Measurements from ENCODE around the gene HOMER3. TPM values are rescaled to one million over a fixed set of nuclear protein-coding genes. Genes with fewer than 3 reads are reported as not detected.

The HOMER3 gene
- total RNA-seq, 1 experiment from 2014 or later = 58.9 TPM

DNA sequence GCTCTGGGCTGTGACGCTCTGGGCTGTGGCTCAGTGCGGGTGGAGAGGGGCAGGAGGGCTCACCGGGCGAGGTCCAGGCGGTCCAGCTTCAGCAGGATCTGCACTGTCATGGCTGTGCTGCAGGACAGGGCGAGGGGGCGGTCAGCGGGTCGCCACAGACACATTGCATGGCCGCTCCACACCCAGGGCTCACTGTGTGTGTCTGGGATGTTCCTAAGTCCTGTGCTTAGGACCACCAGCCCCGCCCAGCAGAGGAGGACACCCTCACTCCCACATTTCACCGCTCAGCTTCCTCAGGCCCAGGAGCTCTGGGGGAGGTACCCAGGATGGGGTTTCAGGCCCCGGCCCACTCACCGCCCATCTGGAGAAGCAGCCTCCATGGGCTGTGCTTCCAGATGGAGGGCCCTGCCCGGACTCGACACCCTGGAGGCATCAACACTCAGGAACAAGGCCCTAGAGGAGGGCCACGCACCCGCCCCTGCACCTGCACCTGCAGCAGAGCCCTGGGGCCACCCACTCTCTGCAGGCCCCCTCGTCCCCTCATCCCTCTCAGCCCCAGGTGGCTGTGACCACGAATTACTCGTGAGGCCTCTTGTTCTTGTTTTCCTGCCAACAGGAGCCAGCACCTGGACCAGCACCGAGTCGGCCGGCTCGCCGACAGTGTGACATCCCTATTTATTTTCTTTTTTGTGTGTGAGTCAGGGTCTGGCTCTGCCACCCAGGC lies 35.3 kb downstream of the HOMER3 start:
- in situ Hi-C loops (cut with HindIII; ENCODE audit: low pct_unique_long_range_greater_than_20kb, low sequenced_read_pairs) = no loop called here
- no peaks in the 10 kb centered on the region for H3K27me3 ChIP-seq (ENCODE audit: control insufficient read depth, insufficient read depth, low read length)
- no peak for DNase-seq (ENCODE audit: low read depth, low spot score)
- no peaks in the 10 kb centered on the region for H3K9me3 ChIP-seq (ENCODE audit: control insufficient read depth, insufficient read depth, low read depth, low read length)
- CTCF ChIA-PET = no interaction called here
- no peak for TF ChIP-seq TCF7L2 (IDR thresholded peaks at IDR 0.05; ENCODE audit: low read depth, low read length)
- TF ChIP-seq, protein P1, sequence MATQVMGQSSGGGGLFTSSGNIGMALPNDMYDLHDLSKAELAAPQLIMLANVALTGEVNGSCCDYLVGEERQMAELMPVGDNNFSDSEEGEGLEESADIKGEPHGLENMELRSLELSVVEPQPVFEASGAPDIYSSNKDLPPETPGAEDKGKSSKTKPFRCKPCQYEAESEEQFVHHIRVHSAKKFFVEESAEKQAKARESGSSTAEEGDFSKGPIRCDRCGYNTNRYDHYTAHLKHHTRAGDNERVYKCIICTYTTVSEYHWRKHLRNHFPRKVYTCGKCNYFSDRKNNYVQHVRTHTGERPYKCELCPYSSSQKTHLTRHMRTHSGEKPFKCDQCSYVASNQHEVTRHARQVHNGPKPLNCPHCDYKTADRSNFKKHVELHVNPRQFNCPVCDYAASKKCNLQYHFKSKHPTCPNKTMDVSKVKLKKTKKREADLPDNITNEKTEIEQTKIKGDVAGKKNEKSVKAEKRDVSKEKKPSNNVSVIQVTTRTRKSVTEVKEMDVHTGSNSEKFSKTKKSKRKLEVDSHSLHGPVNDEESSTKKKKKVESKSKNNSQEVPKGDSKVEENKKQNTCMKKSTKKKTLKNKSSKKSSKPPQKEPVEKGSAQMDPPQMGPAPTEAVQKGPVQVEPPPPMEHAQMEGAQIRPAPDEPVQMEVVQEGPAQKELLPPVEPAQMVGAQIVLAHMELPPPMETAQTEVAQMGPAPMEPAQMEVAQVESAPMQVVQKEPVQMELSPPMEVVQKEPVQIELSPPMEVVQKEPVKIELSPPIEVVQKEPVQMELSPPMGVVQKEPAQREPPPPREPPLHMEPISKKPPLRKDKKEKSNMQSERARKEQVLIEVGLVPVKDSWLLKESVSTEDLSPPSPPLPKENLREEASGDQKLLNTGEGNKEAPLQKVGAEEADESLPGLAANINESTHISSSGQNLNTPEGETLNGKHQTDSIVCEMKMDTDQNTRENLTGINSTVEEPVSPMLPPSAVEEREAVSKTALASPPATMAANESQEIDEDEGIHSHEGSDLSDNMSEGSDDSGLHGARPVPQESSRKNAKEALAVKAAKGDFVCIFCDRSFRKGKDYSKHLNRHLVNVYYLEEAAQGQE (IDR thresholded peaks at IDR 0.05; ENCODE audit: insufficient read depth in 1 of 2, low read depth in 2 of 2, low read length in 1 of 2) = no peak
- no peak for TF ChIP-seq POLR2AphosphoS5 (IDR thresholded peaks at IDR 0.05; ENCODE audit: low read depth, low read length)
- TF ChIP-seq, protein P2, sequence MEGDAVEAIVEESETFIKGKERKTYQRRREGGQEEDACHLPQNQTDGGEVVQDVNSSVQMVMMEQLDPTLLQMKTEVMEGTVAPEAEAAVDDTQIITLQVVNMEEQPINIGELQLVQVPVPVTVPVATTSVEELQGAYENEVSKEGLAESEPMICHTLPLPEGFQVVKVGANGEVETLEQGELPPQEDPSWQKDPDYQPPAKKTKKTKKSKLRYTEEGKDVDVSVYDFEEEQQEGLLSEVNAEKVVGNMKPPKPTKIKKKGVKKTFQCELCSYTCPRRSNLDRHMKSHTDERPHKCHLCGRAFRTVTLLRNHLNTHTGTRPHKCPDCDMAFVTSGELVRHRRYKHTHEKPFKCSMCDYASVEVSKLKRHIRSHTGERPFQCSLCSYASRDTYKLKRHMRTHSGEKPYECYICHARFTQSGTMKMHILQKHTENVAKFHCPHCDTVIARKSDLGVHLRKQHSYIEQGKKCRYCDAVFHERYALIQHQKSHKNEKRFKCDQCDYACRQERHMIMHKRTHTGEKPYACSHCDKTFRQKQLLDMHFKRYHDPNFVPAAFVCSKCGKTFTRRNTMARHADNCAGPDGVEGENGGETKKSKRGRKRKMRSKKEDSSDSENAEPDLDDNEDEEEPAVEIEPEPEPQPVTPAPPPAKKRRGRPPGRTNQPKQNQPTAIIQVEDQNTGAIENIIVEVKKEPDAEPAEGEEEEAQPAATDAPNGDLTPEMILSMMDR (IDR thresholded peaks at IDR 0.05) = no peak
- no peak for TF ChIP-seq SIN3A (IDR thresholded peaks at IDR 0.05; ENCODE audit: borderline replicate concordance, insufficient read depth, low read depth, low read length)
- intact Hi-C loops (cut with micrococcal nuclease; ENCODE audit: unreplicated experiment) = no loop called here
- no peak for ATAC-seq
- no peaks in the 10 kb centered on the region for H3K4me1 ChIP-seq (ENCODE audit: control insufficient read depth, insufficient read depth, low read length)
- no peak overlapping the region for H3K4me3 ChIP-seq (ENCODE audit: low read depth in 2 of 2, low read length in 2 of 2)
- POLR2A ChIA-PET = no interaction called here
- BruUV-seq (replicated peaks) = no TSS peak
- no peak overlapping the region for H3K27ac ChIP-seq (ENCODE audit: low read length)
- no peaks in the 10 kb centered on the region for H3K36me3 ChIP-seq (ENCODE audit: control insufficient read depth, insufficient read depth, low read length)

DNA sequence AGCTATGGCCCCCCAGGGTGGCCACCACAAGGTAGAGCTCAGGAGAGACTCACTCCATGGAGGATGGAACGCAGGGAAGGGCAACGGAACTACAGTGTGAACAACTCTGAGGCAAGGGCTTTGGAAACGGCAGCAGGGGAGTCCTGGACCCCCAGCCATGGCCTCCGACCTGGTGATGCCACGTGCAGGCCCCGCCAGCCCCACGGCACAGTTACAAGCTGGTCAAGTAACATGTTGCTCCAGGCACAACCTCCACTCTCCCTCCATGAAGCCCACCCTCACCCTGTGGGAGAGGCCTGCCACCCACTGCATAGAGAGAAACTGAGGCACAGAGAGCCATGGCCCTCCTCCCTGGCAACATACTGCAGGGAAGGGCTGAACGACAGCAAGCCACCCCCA lies 36.0 kb downstream of the HOMER3 start:
- Histone ChIP-seq H3K27ac (ENCODE audit: low read length) (no peak overlapping the region), H3K36me3 (ENCODE audit: control insufficient read depth, insufficient read depth, low read length) (no peaks in the 10 kb centered on the region), H3K4me1 (ENCODE audit: control insufficient read depth, insufficient read depth, low read length) (no peaks in the 10 kb centered on the region), H3K9me3 (ENCODE audit: control insufficient read depth, insufficient read depth, low read depth, low read length) (no peaks in the 10 kb centered on the region), H3K27me3 (ENCODE audit: control insufficient read depth, insufficient read depth, low read length) (no peaks in the 10 kb centered on the region), H3K4me3 (ENCODE audit: low read depth in 2 of 2, low read length in 2 of 2) (no peak overlapping the region)
- DNase-seq (ENCODE audit: low read depth, low spot score) (no peak), ATAC-seq (no peak)
- BruUV-seq (replicated peaks) = no TSS peak
- ChIA-PET POLR2A (no interaction called here), CTCF (no interaction called here)
- intact Hi-C loops (cut with micrococcal nuclease; ENCODE audit: unreplicated experiment) (no loop called here), in situ Hi-C loops (cut with HindIII; ENCODE audit: low pct_unique_long_range_greater_than_20kb, low sequenced_read_pairs) (no loop called here)
- TF ChIP-seq SIN3A (IDR thresholded peaks at IDR 0.05; ENCODE audit: borderline replicate concordance, insufficient read depth, low read depth, low read length) (no peak), TCF7L2 (IDR thresholded peaks at IDR 0.05; ENCODE audit: low read depth, low read length) (no peak), POLR2AphosphoS5 (IDR thresholded peaks at IDR 0.05; ENCODE audit: low read depth, low read length) (no peak)
- TF ChIP-seq, protein P1 (IDR thresholded peaks at IDR 0.05; ENCODE audit: insufficient read depth in 1 of 2, low read depth in 2 of 2, low read length in 1 of 2) = no peak
- TF ChIP-seq, protein P2 (IDR thresholded peaks at IDR 0.05) = no peak

Measured in Panc1 (cell line).